ENCODE data around the gene FOXA1.

DNA sequence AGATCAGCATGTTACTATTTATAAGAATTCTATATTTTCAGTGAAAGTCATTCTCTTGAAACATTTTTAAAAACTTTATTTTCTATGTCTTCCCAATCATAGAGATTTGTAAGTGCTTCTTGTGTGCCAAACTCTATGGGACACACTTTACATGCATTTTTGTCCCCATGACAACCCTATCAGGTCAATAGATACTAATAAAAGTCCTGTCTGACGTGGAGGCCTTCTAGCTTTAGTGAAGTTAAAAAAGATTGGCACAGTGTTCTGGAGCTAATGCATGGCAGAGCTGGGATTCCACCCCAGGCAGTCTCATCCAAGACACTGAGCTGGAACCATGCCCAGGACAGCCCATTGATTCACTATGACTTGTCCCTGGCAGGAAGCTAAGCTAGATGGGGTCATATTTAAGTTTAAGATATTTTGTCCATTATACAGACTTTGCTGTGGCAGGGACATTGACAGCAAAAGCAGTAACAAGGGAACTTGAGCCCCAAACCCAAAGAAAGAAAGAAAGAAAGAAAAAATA is 28.4 kb upstream of the FOXA1 start:
- TF ChIP-seq, protein P1, sequence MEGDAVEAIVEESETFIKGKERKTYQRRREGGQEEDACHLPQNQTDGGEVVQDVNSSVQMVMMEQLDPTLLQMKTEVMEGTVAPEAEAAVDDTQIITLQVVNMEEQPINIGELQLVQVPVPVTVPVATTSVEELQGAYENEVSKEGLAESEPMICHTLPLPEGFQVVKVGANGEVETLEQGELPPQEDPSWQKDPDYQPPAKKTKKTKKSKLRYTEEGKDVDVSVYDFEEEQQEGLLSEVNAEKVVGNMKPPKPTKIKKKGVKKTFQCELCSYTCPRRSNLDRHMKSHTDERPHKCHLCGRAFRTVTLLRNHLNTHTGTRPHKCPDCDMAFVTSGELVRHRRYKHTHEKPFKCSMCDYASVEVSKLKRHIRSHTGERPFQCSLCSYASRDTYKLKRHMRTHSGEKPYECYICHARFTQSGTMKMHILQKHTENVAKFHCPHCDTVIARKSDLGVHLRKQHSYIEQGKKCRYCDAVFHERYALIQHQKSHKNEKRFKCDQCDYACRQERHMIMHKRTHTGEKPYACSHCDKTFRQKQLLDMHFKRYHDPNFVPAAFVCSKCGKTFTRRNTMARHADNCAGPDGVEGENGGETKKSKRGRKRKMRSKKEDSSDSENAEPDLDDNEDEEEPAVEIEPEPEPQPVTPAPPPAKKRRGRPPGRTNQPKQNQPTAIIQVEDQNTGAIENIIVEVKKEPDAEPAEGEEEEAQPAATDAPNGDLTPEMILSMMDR (IDR thresholded peaks at IDR 0.05): no peak
- TF ChIP-seq POLR2AphosphoS5 (IDR thresholded peaks at IDR 0.05): no peak
